GM12892 (cell line): ENCODE results near the gene COL15A1.

Experiments used
- DNase-seq: peaks from one replicate; pipeline ENCODE4 v3.0.0; 2011; ENCODE audit not compliant: insufficient read length
- FAIRE-seq: peaks from 2 replicates; lab custom pipeline; 2011; peaks lifted over from hg19 to GRCh38; lab: Jason Lieb, UNC
- POLR2A ChIP-seq: IDR thresholded peaks from 2 replicates; pipeline ENCODE4 v1.6.1; 2011; ENCODE audit warnings: low read depth, low read length, control low read depth
- POLR2AphosphoS5 ChIP-seq: IDR thresholded peaks from 2 replicates; pipeline ENCODE4 v1.6.1; 2011; ENCODE audit warnings: low read depth, low read length, control low read depth
- TAF1 ChIP-seq: IDR thresholded peaks from 2 replicates; pipeline ENCODE4 v1.6.1; 2011; ENCODE audit warnings: low read depth, mild to moderate bottlenecking, control low read depth, low read length, borderline replicate concordance

COL15A1 gene

GRCh38 chr9:99112750-99113413 is 169.2 kb downstream of the COL15A1 start:
- FAIRE-seq (peak; percentile 38), DNase-seq (no peak)
- no peak for TF ChIP-seq POLR2A
- TF ChIP-seq POLR2AphosphoS5, result no peak
- no peak for TF ChIP-seq TAF1

GRCh38 chr9:99113414-99114048 is 169.8 kb downstream of the COL15A1 start:
- TF ChIP-seq POLR2A, result no peak
- TF ChIP-seq POLR2AphosphoS5, result no peak
- no peak for TF ChIP-seq TAF1
- DNase-seq (no peak), FAIRE-seq (peak; percentile 48)

- no peak for FAIRE-seq
- no peak for TF ChIP-seq POLR2AphosphoS5
- TF ChIP-seq POLR2A, result no peak
- TF ChIP-seq TAF1, result no peak
- DNase-seq, result no peak
These were observed 170.3 kb downstream of the COL15A1 start for GRCh38 chr9:99114049-99114440.

- DNase-seq (no peak), FAIRE-seq (no peak)
- TF ChIP-seq POLR2AphosphoS5 (no peak), POLR2A (no peak), TAF1 (no peak)
These were observed 171.3 kb downstream of the COL15A1 start for GRCh38 chr9:99114846-99115500.

- TF ChIP-seq TAF1 (no peak), POLR2A (no peak), POLR2AphosphoS5 (no peak)
- no peak for DNase-seq
- FAIRE-seq, result no peak
These were observed 172.3 kb downstream of the COL15A1 start for GRCh38 chr9:99116003-99116411.

GRCh38 chr9:99118782-99119466 is 175.2 kb downstream of the COL15A1 start:
- peak; percentile 44; the same call in 1 of the 2 replicates for TF ChIP-seq POLR2A
- TF ChIP-seq POLR2AphosphoS5, result no peak
- FAIRE-seq (peak; percentile 90), DNase-seq (peak; percentile 30)

GRCh38 chr9:99119976-99120655 is 176.4 kb downstream of the COL15A1 start:
- DNase-seq, result no peak
- FAIRE-seq, result no peak
- TF ChIP-seq TAF1 (no peak), POLR2AphosphoS5 (no peak), POLR2A (no peak)
